D721Med (cell line): ENCODE results near the gene OSBPL10.
"Not testable (repeated sequence)": the region's sequence is repeated elsewhere in the genome, so short reads cannot be mapped to it uniquely, and the experiment has no call there.

Experiments used
- DNase-seq: peaks from one replicate; pipeline ENCODE4 v3.0.0; 2011; ENCODE audit warnings: low spot score; ENCODE audit not compliant: insufficient read length
- FAIRE-seq: peaks from 2 replicates; lab custom pipeline; 2011; peaks lifted over from hg19 to GRCh38; lab: Jason Lieb, UNC
- CTCF ChIP-seq: IDR thresholded peaks from 2 replicates; pipeline ENCODE4 v1.5.1; 2012; ENCODE audit warnings: mild to moderate bottlenecking, control low read depth; ENCODE audit not compliant: insufficient read depth; ENCODE audit errors: missing control alignments

OSBPL10 gene

GRCh38 chr3:32000877-32001276 is 19.8 kb upstream of the OSBPL10 start:
- FAIRE-seq (no peak), DNase-seq (no peak)
- no peak for TF ChIP-seq CTCF

- DNase-seq (no peak), FAIRE-seq (no peak)
- TF ChIP-seq CTCF, result no peak
These were observed 18.9 kb upstream of the OSBPL10 start for GRCh38 chr3:31999907-32000439.

GRCh38 chr3:31997500-31997899 is 16.4 kb upstream of the OSBPL10 start:
- no peak for TF ChIP-seq CTCF
- DNase-seq, result no peak
- FAIRE-seq, result no peak

GRCh38 chr3:31996195-31996594 is 15.1 kb upstream of the OSBPL10 start:
- no peak for FAIRE-seq
- no peak for TF ChIP-seq CTCF
- no peak for DNase-seq

- not testable (repeated sequence) for DNase-seq, FAIRE-seq
These were observed 14.0 kb upstream of the OSBPL10 start for GRCh38 chr3:31995026-31995425.

GRCh38 chr3:31993843-31994242 is 12.8 kb upstream of the OSBPL10 start:
- TF ChIP-seq CTCF, result no peak
- FAIRE-seq (no peak), DNase-seq (no peak)

GRCh38 chr3:31992995-31993394 is 11.9 kb upstream of the OSBPL10 start:
- DNase-seq, FAIRE-seq: not testable (repeated sequence)

GRCh38 chr3:31988271-31988670 is 7.2 kb upstream of the OSBPL10 start:
- FAIRE-seq, result no peak
- no peak for TF ChIP-seq CTCF
- DNase-seq, result no peak
